ENCODE measurements around the gene MYEF2.

GRCh38 chr15:48221261-48221660 is 43.2 kb upstream of the MYEF2 start:
- TF ChIP-seq POLR2AphosphoS5 (IDR thresholded peaks at IDR 0.05; ENCODE audit: low read depth, low read length) (no peak), POLR2A (IDR thresholded peaks at IDR 0.05; ENCODE audit: low read depth, low read length) (no peak)
